Activated naive CD4-positive, alpha-beta T cell treated with anti-CD3 and anti-CD28 coated beads for 36 hours (primary cell): Measurements from ENCODE around the gene CYP2W1. TPM values are rescaled to one million over a fixed set of nuclear protein-coding genes. Genes with fewer than 3 reads are reported as not detected.

Experiments used
- microRNA-seq: library from miRNA; unstranded; fragments of <30 nt; microRNA quantifications from one replicate; pipeline ENCODE4 v1.2.0, GENCODE V29; 2022; ENCODE audit warnings: borderline microRNAs expressed, borderline replicate concordance
- total RNA-seq, 2 experiments: library from RNA; stranded (reverse); gene quantifications; one replicate each; pipeline ENCODE4 v1.2.3, GENCODE V29; 2021

Gene CYP2W1
- total RNA-seq, 2 experiments from 2014 or later: not detected

Small RNAs within 50 kb of the gene (microRNA-seq; reads per million reads assigned to microRNA genes)
- 1,093 reads per million, percentile 84 among the genes with 10 or more reads in this experiment for gene MIR339

Other genes with a start within 250 kb of the CYP2W1 start
- 10 to 100 TPM; 67.8 to 74.4 TPM for gene SUN1, start 150.7 kb upstream of the CYP2W1 start, total RNA-seq
- 10 to 100 TPM; 19.3 to 20.2 TPM for gene GET4, start 106.6 kb upstream of the CYP2W1 start, total RNA-seq
- gene ADAP1, start 28.5 kb upstream of the CYP2W1 start, total RNA-seq: 1 to 10 TPM; 8.0 to 9.9 TPM
- gene COX19, start 7.6 kb upstream of the CYP2W1 start, total RNA-seq: 10 to 100 TPM; 12.6 to 15.2 TPM
- gene GPR146, start 61.4 kb downstream of the CYP2W1 start, total RNA-seq: under 1 TPM; 0.57 to 0.62 TPM
- gene GPER1, start 104.9 kb downstream of the CYP2W1 start, total RNA-seq: not detected
- gene ZFAND2A, start 177.0 kb downstream of the CYP2W1 start, total RNA-seq: 10 to 100 TPM; 19.1 to 20.7 TPM
- not detected for gene UNCX, start 249.7 kb downstream of the CYP2W1 start, total RNA-seq